ENCODE results near the gene HLCS.
"Not testable (repeated sequence)": the region's sequence is repeated elsewhere in the genome, so short reads cannot be mapped to it uniquely, and the experiment has no call there.

HLCS gene

GRCh38 chr21:36966066-36966820 lies at the start of gene HLCS:
HLCS (minus strand) TSS chr21:36966669; CDS start chr21:36966638, 31 bp downstream.
- DNase-seq (ENCODE audit: low read depth in 2 of 2): peak; percentile 34 to 36

DNA sequence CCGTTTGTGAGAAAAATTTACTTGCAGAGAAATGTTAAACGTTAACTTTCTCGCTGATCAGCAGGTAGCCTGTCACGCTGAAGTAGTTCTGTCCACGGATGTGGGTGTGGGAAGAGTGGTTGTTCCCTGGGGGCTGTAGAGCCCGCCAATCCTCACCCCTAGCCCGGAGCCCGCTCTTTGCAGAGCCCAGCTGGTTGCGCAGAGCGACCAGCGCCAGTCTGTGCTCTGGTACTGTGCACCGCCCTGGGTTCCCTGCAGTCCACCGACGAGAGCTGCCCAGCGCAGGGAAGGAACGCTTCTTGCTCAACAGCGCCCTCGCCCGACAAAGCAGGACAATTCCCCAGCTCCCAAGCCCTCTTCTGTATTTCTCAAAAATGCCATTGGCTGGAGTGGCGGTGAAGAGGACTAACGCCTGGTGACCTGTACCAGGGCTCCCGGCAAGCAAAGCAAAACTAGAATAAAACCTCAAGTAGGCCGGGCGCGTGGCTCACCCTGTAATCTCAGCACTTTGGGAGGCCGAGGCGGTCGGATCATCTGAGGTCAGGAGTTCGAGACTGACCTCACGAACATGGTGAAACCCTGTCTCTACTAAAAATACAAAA lies 43.4 kb upstream of the HLCS start:
- peak; percentile 18 to 28 for DNase-seq (ENCODE audit: low read depth in 2 of 2)

DNA sequence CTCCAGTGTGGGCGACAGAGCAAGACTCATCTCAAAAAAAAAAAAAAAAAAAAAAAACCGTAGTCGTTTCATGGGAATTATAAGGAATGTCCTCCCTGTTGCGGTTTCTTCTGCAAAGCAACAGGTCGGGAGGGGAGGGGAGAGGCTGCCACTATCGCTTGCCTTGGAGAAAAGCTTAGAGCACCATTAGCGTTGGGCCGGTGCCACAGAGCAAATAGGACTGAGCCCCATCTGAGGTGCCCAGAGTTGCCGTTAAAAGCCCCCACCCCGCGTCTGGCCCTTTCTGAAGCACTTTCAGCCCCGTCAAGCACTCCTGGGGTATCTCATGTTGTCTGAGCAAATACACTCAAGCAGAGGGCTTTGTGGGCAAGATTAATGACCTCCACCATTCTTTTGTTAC lies 42.3 kb upstream of the HLCS start:
- no peak for DNase-seq (ENCODE audit: low read depth in 2 of 2)

DNA sequence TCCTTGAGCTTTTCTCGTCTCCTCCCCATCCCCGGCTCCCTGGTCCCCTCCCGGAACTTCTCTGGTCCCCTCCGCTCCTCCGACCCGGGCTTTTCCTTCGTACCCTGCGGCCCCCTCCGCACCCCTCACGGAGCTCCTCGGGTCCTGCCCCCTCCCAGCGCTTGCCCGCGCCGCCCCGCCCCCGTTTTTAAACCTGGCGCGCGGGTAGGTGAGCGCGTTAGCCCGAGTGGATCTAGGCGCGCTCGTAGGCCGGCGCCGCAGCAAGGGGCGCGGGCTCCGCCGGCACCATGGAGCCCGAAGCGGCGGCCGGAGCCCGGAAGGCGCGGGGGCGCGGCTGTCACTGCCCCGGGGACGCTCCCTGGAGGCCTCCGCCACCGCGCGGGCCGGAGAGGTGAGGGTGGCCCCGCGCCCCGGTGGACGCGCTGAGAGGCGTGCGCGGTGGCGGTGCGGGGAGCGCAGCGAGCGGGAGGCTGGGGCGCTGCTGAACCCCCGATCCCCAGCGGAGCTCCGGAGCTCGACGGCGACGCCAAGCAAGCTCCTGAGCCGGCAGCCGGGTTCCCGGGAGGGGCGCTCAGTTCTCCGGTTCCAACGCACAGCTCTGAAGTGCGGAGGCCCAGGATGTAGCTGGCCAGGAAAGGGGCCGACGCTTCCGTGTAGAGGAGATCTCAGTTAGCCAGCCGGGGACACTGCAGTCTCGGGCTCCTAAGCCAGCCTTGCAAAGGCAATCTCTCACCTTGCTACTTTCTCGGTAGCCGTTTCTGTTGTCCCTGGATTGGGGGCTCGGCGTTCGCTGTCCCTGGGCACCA lies 40.2 kb upstream of the HLCS start, which contains the start of gene RIPPLY3:
TSS of gene RIPPLY3 (plus strand) at position 217 of the 806 bp plus-strand sequence. CDS start at position 288, 71 bp downstream.
- DNase-seq (ENCODE audit: low read depth in 2 of 2): no peak

- DNase-seq (ENCODE audit: low read depth in 2 of 2): no peak
These were observed 39.3 kb upstream of the HLCS start for GRCh38 chr21:37005548-37006485.

DNA sequence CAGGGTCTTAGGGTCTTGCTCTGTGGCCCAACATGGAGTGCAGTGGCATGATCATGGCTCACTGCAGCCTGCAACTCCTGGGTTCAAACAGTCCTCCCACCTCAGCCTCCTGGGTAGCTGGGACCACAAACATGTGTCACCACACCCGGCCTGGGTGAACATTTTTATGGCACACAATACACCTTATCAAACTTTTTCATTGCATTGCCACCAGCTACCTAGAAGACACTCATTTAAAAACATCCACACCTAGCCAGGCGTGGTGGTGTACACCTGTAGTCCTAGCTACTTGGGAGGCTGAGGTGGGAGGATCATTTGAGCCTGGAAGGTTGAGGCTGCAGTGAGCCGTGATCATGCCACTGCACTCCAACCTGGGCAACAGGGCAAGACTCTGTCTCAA lies 37.4 kb upstream of the HLCS start:
- DNase-seq (ENCODE audit: low read depth in 2 of 2): not testable (repeated sequence)

GRCh38 chr21:37002851-37003250 lies 36.4 kb upstream of the HLCS start:
- DNase-seq (ENCODE audit: low read depth in 2 of 2): not testable (repeated sequence)

GRCh38 chr21:37001441-37001840 lies 35.0 kb upstream of the HLCS start:
- DNase-seq (ENCODE audit: low read depth in 2 of 2): no peak

DNA sequence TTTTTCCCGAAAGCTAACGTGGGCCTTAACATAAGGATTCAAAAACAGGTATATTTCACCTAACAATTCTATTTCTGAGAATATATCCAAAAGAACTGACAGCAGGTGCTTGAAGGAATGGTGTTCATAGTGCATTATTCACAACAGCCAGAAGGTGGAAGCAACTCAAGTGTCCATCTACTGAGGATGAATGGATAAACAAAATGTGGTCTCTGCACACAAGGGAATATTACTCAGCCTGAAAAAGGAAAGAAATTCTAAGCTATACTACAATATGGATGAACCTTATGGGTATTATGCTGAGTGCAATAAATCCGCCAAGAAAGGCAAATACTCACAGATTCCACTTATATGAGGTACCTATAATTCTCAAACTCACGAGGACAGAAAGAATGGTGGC lies 33.9 kb upstream of the HLCS start:
- no peak for DNase-seq (ENCODE audit: low read depth in 2 of 2)

DNA sequence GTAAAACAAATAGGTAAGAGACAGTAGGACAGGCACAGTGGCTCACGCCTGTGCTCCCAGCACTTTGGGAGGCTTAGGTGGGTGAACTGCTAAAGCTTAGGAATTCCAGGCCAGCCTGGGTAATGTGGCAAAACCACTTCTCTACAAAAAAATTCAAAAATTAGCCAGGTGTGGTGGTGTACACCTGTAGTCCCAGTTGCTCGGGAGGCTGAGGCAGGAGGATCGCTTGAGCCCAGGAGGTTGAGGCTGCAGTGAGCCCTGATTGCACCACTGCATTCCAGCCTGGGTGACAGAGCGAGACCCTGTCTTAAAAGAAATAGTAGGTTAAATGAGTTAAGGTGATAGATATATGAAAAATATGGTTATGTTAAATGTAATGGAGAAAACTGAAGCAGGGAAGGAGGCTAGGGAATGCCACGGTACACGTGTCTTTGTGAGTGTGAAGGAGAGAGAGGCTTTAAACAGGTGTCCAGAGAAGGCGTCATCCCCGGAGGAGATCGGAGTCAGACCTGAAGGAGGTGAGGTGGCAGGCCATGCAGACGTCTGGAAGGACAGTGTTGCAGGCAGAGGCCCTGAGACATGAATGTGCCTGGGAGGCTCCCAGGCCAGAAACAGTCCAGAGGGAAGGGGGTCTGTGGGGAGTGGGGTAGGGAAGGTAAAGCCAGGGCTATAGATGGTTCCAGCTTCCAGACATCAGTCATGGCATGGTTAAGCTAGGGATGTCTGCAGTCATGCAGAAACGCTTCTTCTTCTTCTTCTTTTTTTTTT lies 32.8 kb upstream of the HLCS start:
- DNase-seq (ENCODE audit: low read depth in 2 of 2): no peak

- DNase-seq (ENCODE audit: low read depth in 2 of 2): not testable (repeated sequence)
These were observed 28.8 kb upstream of the HLCS start for GRCh38 chr21:36995285-36995684.

- DNase-seq (ENCODE audit: low read depth in 2 of 2): no peak
These were observed 28.2 kb upstream of the HLCS start for GRCh38 chr21:36994501-36995158.

- no peak for DNase-seq (ENCODE audit: low read depth in 2 of 2)
These were observed 26.2 kb upstream of the HLCS start for GRCh38 chr21:36992671-36993070.

GRCh38 chr21:36990508-36991205 lies 24.2 kb upstream of the HLCS start:
- no peak for DNase-seq (ENCODE audit: low read depth in 2 of 2)

DNA sequence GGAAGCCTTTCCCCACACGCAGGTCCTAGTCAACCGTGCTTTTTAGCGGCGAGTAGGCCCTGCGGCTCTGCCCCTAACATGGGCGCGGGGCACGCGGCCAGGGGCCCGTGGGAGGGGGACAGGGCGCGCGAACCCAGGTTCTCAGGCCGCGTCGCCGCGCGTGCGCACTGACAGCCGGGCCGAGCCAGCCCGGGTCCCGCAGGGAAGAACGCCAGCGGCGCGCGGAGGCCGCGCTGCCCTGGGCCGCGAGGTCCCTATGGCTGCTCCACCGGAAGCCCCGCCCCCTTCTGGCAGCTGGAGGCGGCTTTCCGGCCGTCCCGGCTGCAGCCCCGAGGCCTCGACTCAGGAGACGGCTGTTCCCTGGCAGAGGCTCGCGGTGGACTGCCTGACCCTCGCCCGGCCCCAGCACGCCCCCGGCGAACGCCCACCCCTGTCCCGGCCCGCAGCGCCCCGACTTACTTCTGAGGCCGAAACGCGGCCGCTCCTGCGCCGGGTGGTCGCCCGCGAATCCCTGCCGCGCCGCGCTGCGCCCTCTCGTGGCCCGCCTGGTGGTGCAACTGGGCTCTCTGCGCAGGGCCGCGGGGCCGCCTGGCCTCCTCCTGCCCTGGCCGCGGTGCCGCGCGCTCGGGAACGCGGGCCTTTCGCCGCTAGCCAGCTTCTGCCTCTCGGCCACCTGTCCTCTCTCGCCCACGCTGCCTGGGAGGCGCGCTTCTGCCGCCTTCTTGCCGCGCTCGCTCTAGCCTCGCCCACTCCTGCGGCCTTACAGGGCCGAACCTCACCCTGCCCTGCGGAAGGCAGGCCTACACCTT lies 23.4 kb upstream of the HLCS start:
- DNase-seq (ENCODE audit: low read depth in 2 of 2): peak; percentile 74 to 78

DNA sequence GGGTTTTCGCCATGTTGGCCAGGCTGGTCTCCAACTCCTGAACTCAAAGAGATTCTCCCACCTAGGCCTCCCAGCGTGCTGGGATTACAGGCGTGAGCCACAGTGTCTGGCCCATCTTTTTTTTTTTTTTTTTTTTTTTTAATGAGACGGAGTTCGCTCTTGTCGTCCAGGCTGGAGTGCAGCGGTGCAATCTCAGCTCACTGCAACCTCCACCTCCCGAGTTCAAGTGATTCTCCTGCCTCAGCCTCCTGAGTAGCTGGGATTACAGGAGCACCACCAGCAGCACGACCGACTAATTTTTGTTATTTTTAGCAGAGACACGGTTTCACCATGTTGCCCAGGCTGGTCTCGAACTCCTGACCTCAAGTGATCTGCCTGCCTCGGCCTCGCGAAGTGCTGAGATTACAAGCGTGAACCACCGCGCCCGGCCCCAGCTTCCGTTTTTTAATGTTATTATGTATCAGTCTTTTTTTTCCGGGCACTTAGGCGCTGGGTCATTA lies 22.8 kb upstream of the HLCS start:
- DNase-seq (ENCODE audit: low read depth in 2 of 2): not testable (repeated sequence)

- no peak for DNase-seq (ENCODE audit: low read depth in 2 of 2)
These were observed 22.1 kb upstream of the HLCS start for GRCh38 chr21:36988536-36988935.

- DNase-seq (ENCODE audit: low read depth in 2 of 2): no peak
These were observed 21.4 kb upstream of the HLCS start for GRCh38 chr21:36987845-36988244.

Measured in fibroblast of skin of left biceps (primary cell).